T-cell (primary cell): Measurements from ENCODE around the gene VSTM4. TPM values are rescaled to one million over a fixed set of nuclear protein-coding genes. Genes with fewer than 3 reads are reported as not detected.

ENCODE experiments used
- total RNA-seq, 35 experiments: library from RNA in 6 of 35; stranded (reverse) in 6 of 35; fragments of 120-200 nt in 1 of 35; gene quantifications; one replicate each; pipeline versions ENCODE4 v1.2.1 to v1.2.4 and lab custom pipeline; 2013 to 2026

The VSTM4 gene
- total RNA-seq, 5 donors from 2014 or later (not counting 1 experiment from before 2014, with no cell fraction given) = 0.09 to 0.19 (median 0.10) TPM; not detected in 2

Other genes starting within 250 kb of the VSTM4 start
- gene LRRC18, start 175.7 kb downstream of the VSTM4 start, total RNA-seq = not detected
- gene FAM170B, start 18.5 kb upstream of the VSTM4 start, total RNA-seq = under 1 TPM in 1 of 5 donors, not detected in 4; 0.16 TPM
- gene TMEM273, start 72.9 kb upstream of the VSTM4 start, total RNA-seq = 10 to 100 TPM in 4 of 5 donors, 1 to 10 TPM in 1; 8.4 to 22.9 (median 15.6) TPM
- gene C10orf71, start 183.6 kb upstream of the VSTM4 start, total RNA-seq = not detected